Measurements from ENCODE around the gene INSC. TPM values are rescaled to one million over a fixed set of nuclear protein-coding genes. Genes with fewer than 3 reads are reported as not detected.

INSC gene
- total and polyA plus RNA-seq, 2 of the 4 experiments (the other 2 are of a cell fraction) = 0.53 to 1.4 TPM

GRCh38 chr11:15150507-15150906 lies 35.8 kb downstream of the INSC start:
- TF ChIP-seq USF2 (IDR thresholded peaks at IDR 0.05; ENCODE audit: low read depth, low read length) = no peak
- TF ChIP-seq SMC3 (IDR thresholded peaks at IDR 0.05; ENCODE audit: low read depth, low read length) = no peak
- TF ChIP-seq BHLHE40 (IDR thresholded peaks at IDR 0.05; ENCODE audit: low read depth, low read length) = no peak
- no peak for TF ChIP-seq ELK1 (IDR thresholded peaks at IDR 0.05; ENCODE audit: borderline replicate concordance, low read depth, low read length)
- TF ChIP-seq CHD1 (IDR thresholded peaks at IDR 0.05; ENCODE audit: low read depth, low read length) = no peak
- TF ChIP-seq RFX5 (IDR thresholded peaks at IDR 0.05; ENCODE audit: low read depth, low read length) = no peak
- TF ChIP-seq NFE2L2 (IDR thresholded peaks at IDR 0.05; ENCODE audit: low read depth, low read length) = no peak
- no peak for TF ChIP-seq POLR2A (IDR thresholded peaks at IDR 0.05; ENCODE audit: low read depth, low read length)
- TF ChIP-seq MAZ (IDR thresholded peaks at IDR 0.05; ENCODE audit: borderline replicate concordance, low read depth, low read length) = no peak
- TF ChIP-seq CEBPB (IDR thresholded peaks at IDR 0.05; ENCODE audit: low read depth, low read length) = no peak
- TF ChIP-seq MXI1 (IDR thresholded peaks at IDR 0.05; ENCODE audit: borderline replicate concordance, low read depth, low read length) = no peak
- no peak for TF ChIP-seq MAFK (IDR thresholded peaks at IDR 0.05; ENCODE audit: low read depth, low read length)
- TF ChIP-seq RAD21 (IDR thresholded peaks at IDR 0.05; ENCODE audit: low read length) = no peak
- no peak for TF ChIP-seq RCOR1 (IDR thresholded peaks at IDR 0.05; ENCODE audit: insufficient replicate concordance, low read length)
- TF ChIP-seq CTCF (conservative IDR thresholded peaks at IDR 0.05; ENCODE audit: low read depth, low read length) = no peak
- no peak for TF ChIP-seq FOS (IDR thresholded peaks at IDR 0.05; ENCODE audit: low read depth, low read length)
- Histone ChIP-seq H3K9me1 (ENCODE audit: insufficient read depth, low read length) (peaks cover 10% of the 10 kb centered on the region), H3K4me2 (ENCODE audit: low read depth, low read length) (no peak overlapping the region), H3K27me3 (ENCODE audit: control insufficient read depth, insufficient read depth, low read length) (no peaks in the 10 kb centered on the region), H2AFZ (replicated peaks; ENCODE audit: low read length, poor library complexity) (no peak overlapping the region), H2AK5ac (ENCODE audit: low read depth, low read length) (no peak overlapping the region), H4K8ac (ENCODE audit: low read depth in 2 of 2, low read length in 2 of 2) (no peak overlapping the region), H2AK9ac (replicated peaks; ENCODE audit: low read depth, low read length, poor library complexity) (no peak overlapping the region), H3K27ac (ENCODE audit: insufficient read depth, low read length) (no peak overlapping the region), H3K4me1 (ENCODE audit: control insufficient read depth, insufficient read depth, low read length) (peaks cover 2% of the 10 kb centered on the region; the same call in 1 of the 2 replicates), H3K4me3 (ENCODE audit: insufficient read depth, low read depth, low read length) (no peak overlapping the region), H4K20me1 (ENCODE audit: insufficient read depth, low read length) (no peaks in the 10 kb centered on the region), H2BK15ac (ENCODE audit: low read depth, low read length) (no peak overlapping the region; the same call in 2 of the 3 replicates), H3K79me1 (ENCODE audit: low read depth in 1 of 2, low read length in 2 of 2) (peaks cover 0 to 3% of the 10 kb centered on the region in 2 experiments; a peak in 1 of 4 replicates), H3K23ac (ENCODE audit: low read depth, low read length) (no peak overlapping the region), H2BK120ac (ENCODE audit: low read depth, low read length) (no peak overlapping the region), H3K9me3 (ENCODE audit: control insufficient read depth, insufficient read depth, low read length) (no peaks in the 10 kb centered on the region), H2BK5ac (ENCODE audit: low read depth, low read length, poor library complexity, severe bottlenecking) (no peak overlapping the region), H3K9ac (ENCODE audit: low read depth, low read length) (no peak overlapping the region), H2BK20ac (ENCODE audit: low read depth, low read length) (no peak overlapping the region), H3K18ac (ENCODE audit: low read depth, low read length) (no peak overlapping the region), H4K91ac (ENCODE audit: insufficient read depth, low read depth, low read length) (no peak overlapping the region), H3K56ac (ENCODE audit: extremely low read depth, insufficient read depth, low read length) (no peak overlapping the region), H3K4ac (ENCODE audit: low read depth, low read length) (0 out of 2 replicates have a peak overlapping the region, but pooled peaks have one; percentile 10), H4K5ac (ENCODE audit: low read depth, low read length) (no peak overlapping the region), H3K36me3 (ENCODE audit: control insufficient read depth, insufficient read depth, low read length) (no peaks in the 10 kb centered on the region), H3K14ac (replicated peaks; ENCODE audit: low read depth, low read length) (no peak overlapping the region)
- WGBS, 2 experiments (ENCODE audit: extremely low coverage in 2 of 2, insufficient read length in 1 of 2) = no CpG with 5 or more reads among the region's 1 CpG
- ChIA-PET CTCF (interaction anchor here (0.9 kb wide), 1 partner anchor 176 kb away, joined by 3 read pairs; no protein-coding TSS in a partner anchor), POLR2A (ENCODE audit: unreplicated experiment) (no interaction called here)
- DNase-seq (no peak), ATAC-seq (ENCODE audit: low read depth) (no peak)
- intact Hi-C loops (cut with micrococcal nuclease) = no loop called here
- no TSS peak for BruUV-seq (replicated peaks)
- in situ Hi-C loops (cut with MboI; ENCODE audit: low sequenced_read_pairs) = no loop called here
- dilution Hi-C loops (cut with HindIII; ENCODE audit: low sequenced_read_pairs, unreplicated experiment) = no loop called here
